ENCODE results near the gene STAT5B. TPM values are rescaled to one million over a fixed set of nuclear protein-coding genes. Genes with fewer than 3 reads are reported as not detected.
"Not testable (repeated sequence)": the region's sequence is repeated elsewhere in the genome, so short reads cannot be mapped to it uniquely, and the experiment has no call there.

STAT5B gene
- polyA plus RNA-seq, 1 donor, result 45.6 TPM

DNA sequence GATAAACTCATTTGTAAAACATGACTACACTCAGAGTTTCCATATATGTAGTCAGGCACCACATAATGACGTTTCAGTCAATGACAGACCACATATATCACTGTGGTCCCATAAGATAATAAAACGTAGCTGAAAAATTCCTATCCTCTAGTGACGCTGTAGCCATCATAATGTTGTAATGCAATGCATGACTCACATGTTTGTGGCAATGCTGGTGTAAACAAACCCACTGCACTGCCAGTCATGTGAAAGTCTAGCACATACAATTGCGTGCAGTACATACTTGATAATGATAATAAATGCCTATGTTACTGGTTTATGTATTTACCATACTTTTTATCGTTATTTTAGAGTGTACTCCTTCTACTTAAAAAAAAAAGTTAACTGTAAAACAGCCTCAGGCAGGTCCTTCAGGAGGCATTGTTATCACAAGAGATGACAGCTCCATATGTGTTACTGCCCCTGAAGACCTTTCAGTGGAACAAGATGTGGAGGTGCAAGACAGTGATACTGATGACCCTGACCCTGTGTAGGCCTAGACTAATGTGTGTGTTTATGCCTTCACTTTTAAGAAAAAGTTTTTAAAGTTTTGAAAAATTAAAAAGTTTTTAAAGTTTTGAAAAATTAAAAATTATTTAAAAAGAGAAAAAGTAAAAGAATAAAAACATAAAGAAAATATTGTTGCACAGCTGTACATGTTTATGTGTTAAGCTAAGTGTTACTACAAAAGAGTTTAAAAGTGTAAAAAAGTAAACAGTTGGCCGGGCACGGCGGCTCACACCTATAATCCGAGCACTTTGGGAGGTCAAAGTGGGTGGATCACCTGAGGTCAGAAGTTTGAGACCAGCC, 9.0 kb downstream of the STAT5B start:
- no peak for DNase-seq

- no peak for DNase-seq
Observed at GRCh38 chr17:42266462-42266861, 9.7 kb downstream of the STAT5B start.

DNA sequence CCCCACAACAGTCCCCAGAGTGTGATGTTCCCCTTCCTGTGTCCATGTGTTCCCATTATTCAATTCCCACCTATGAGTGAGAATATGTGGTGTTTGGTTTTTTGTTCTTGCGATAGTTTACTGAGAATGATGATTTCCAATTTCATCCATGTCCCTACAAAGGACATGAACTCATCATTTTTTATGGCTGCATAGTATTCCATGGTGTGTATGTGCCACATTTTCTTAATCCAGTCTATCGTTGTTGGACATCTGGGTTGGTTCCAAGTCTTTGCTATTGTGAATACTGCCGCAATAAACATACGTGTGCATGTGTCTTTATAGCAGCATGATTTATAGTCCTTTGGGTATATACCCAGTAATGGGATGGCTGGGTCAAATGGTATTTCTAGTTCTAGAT, 11.8 kb downstream of the STAT5B start:
- not testable (repeated sequence) for DNase-seq

GRCh38 chr17:42260318-42260717, 15.9 kb downstream of the STAT5B start:
- DNase-seq, result no peak

DNA sequence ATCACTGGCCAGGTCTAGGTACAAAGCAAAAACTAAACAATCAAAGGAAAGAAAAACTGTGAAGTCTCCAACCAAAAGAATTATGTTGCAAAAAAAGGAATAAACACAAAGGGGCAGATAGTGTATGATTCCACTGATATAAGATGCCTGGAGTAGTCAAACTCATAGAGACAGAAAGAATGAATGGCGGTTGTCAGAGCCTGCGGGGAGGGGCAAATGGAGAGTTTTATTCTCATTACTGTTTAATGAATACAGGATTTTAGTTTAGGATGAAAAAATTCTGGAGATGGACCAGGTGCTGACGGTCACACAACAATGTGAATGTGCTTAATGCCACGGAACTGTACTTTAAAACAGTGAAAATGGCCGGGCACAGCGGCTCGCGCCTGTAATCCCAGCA, 20.7 kb downstream of the STAT5B start:
- DNase-seq, result no peak

DNA sequence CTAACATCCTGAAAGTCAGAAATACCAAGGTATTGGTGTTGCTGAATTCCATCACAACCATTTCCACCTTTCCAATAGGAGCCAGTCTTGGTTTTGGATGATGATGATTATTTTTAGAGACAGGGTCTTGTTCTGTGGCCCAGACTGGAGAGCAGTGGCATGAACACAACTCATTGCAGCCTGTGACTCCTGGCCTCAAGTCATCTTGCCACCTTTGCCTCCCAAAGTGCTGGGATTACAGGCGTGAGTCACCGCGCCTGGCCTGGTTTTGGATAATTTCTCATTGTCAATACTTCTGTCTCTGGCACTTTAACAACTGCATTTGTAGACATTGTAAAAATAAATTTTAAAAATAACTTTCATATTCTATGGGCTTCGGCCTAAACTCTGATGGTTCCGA, 22.6 kb downstream of the STAT5B start:
- DNase-seq, result no peak

- DNase-seq, result no peak
Observed at GRCh38 chr17:42252597-42253550, 23.3 kb downstream of the STAT5B start.

DNA sequence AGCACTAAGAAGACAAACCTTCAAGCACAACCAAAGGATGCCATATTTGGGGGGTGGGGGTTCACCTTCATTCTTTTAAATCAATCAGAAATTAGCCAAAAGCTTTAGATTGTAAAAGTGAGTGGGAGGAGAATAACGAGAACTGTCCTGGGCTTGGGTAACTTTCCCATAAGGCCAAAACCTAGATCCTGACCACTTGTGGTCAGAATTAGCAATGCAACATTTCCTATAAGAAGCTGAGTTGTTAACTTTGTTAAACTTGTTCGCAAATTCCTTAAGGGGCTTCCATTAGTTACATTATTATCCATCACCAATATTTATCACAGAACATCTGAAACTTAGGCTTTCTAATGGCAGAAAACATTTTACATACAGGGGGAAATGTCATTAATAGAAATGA, 25.1 kb downstream of the STAT5B start:
- DNase-seq, result no peak

DNA sequence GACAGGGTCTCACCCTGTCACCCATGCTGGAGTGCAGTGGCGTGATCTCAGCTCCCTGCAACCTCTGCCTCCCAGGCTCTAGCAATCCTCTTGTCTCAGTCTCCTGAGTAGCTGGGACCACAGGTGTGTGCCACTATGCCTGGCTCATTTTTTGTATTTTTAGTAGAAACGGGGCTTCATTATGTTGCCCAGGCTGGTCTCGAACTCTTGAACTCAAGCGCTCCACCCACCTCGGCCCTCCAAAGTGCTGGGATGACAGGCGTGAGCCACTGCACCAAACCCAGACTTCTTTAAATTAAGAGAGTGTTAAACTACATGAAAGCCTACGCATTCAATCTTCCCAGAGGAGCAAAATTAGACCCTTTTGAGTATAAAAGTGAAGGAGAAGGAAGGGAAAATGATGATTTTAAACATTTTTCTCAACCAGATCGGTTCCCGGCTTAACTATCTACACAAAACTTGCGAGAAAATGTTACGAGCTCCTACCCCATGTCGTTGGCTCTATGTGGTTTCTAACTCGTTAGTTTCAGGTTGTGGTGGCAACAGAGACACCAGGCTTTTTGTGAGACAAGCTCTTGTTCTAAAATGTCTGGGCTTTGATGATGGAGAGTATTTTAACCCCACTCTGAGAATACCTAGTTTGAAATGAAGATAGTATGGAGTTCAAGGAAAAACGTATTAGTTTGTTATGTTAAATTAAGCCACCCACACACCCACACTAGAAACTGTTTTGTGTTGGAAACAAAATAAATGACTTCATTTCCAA, 26.3 kb downstream of the STAT5B start:
- DNase-seq, result no peak

- DNase-seq, result peak; percentile 88
Observed at GRCh38 chr17:42248351-42249179, 27.6 kb downstream of the STAT5B start.

DNA sequence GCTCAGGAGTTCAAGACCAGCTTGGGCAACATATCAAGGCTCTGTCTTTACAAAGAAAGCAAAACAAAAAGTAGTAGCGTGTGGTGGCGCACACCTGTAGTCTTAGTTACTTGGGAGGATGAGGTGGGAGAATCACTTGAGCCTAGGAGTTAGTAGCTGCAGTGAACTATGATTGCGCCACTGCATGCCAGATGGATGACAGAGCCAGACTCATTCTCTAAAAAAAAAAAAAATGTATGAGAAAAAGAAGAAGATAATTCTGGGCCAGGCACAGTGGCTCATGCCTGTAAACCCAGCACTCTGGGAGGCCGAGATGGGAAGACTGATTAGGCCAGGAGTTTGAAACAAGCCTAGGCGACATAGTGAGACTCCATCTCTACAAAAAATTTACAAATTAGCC, 28.5 kb downstream of the STAT5B start:
- no peak for DNase-seq

DNA sequence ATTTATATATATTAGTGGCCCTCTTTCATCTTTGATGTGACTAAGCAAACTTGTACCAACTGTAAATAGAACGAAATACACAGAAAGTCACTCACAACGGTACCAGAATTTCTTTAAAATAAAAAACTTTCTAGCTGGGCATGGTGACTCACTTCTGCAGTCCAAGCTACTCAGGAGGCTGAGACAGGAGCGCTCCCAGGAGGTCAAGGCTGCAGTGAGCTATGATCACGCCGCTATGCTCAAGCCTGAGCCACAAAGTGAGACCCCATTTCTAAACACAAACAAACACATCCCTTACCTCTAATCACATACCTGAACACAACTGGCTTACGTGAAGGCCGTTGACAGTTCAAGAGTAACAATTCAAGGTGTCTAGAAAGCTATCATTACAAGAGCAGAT, 29.7 kb downstream of the STAT5B start:
- no peak for DNase-seq

DNA sequence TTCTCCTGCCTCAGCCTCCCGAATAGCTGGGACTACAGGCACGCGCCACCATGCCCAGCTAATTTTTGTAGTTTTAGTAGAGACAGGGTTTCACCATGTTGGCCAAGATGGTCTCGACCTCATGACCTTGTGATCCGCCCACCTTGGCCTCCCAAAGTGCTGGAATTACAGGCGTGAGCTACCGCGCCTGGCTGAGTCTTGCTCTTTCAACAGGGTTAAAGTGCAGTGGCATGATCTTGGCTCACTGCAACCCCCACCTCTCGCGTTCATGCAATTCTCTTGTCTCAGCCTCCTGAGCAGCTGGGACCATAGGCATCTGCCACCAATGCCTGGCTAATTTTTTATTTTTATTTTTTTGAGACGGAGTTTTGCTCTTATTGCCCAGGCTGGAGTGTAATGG, 31.0 kb downstream of the STAT5B start:
- DNase-seq, result not testable (repeated sequence)

DNA sequence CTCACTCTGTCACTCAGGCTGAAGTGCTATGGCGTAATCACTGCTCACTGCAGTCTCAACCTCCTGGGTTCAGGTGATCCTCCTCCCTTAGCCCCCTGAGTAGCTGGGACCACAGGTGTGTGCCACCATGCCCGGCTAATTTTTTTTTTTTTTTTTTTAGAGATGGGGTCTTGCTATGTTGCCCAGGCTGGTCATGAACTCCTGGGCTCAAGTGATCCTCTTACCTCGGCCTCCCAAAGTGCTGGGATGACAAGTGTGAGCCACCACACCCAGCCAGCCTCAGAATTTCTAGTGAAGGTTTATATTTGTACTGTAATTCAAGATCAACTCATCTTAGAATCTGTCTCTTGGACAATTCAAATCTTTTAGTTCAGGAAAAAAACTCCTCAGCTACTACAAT, 32.1 kb downstream of the STAT5B start:
- DNase-seq, result not testable (repeated sequence)

- no peak for DNase-seq
Observed at GRCh38 chr17:42243493-42243982, 32.7 kb downstream of the STAT5B start.

DNA sequence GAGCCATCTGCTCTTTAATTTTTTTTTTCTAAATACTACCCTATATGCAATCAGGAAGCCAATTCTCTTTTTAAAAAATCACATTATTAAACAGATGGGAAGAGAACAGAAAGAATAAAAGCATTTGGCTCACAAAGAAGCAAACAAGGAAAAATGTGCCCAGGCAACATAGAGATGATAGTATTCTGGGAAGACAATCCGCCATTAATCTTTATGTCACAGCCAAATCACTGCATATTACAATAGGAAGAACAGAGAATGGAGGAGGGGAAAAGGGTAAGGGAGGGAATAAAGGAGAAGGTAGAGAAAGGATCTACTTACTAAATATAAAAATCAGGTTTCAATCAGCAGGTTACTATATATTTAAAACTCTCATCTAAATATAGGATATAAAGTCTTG, 34.3 kb downstream of the STAT5B start:
- no peak for DNase-seq

GRCh38 chr17:42240863-42241262, 35.3 kb downstream of the STAT5B start:
- DNase-seq, result not testable (repeated sequence)

DNA sequence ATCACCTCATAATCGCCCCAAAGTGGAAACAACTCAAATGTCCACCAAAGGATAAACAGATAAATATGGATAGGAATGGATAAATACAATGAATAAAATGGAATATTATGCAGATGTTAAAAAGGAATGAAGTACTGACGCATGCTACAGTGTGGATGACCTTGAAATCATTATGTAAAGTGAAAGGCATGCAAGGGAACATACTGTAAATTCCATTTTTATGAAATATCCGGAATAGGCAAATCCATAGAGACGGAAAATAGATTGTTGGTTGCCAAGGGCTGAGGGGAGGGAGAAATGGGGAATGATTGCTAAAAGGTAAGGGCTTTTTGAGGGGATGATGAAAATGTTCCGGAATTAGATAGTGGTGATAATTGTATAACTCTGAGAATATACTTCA, 36.0 kb downstream of the STAT5B start:
- DNase-seq, result no peak

DNA sequence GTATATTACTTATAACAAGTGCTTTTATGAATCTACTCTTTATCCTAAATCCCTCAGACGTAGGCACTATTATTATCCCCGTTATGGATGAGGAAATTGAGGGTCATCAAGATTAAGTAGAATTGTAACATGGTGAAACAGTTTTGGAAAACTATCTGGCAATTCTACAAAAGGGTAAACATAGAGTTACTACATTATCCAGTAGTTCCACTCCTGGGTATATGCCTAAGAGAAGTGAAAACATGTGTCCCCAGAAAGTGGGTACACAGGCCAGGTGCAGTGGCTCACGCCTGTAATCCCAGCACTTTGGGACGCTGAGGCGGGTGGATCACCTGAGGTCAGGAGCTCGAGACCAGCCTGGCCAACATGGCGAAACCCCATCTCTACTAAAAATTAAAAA, 36.6 kb downstream of the STAT5B start:
- not testable (repeated sequence) for DNase-seq

- no peak for DNase-seq
Observed at GRCh38 chr17:42236760-42237159, 39.4 kb downstream of the STAT5B start.

DNA sequence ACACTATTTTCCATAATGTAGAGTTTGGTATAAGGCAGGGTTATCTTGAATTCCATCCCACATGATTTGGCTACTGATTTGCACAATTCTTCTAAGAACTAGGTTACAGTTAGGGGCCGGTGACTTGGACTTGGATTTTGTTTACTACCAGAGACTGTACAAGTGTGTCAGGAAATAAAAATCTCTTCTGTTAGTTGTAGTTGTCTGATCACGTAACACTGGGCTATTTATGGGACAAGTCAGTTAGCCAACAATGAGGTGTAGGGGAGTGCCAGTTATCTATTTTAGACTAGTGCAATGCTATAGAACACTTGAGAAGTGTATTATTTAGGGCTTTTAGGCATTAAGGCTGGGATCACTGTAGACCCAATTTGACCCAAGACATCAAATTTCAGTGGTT, 42.2 kb downstream of the STAT5B start:
- no peak for DNase-seq

DNA sequence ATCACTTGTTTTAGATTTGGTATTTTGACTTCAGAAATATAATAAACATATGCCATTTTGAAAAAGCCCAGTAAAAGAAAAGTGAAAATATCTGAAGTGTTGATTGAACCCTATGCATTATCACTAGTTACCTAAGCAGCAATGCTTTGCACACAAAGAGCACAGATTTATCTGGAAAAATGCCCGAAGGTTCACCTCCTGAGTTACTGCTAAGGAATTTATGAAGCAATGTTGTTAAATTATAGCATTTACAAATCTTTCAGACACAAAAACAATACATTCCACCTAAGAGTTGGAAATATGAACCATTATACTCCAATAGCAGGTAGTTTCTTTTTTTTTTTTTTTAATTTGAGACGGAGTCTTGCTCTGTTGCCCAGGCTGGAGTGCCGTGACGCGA, 43.0 kb downstream of the STAT5B start:
- DNase-seq, result no peak

Data from hindlimb muscle (tissue), 1 donor.